HepG2 (cell line): Measurements from ENCODE around the gene FRRS1. TPM values are rescaled to one million over a fixed set of nuclear protein-coding genes. Genes with fewer than 3 reads are reported as not detected.

Source experiments
- ATAC-seq: fragments of 200-7000 bp; cut with Tn5 transposase; 3 replicates; pipeline ENCODE4 v1.9.1; 2020; ENCODE audit warnings: mild to moderate bottlenecking, moderate library complexity
- BruUV-seq: library from RNA; stranded (reverse); fragments of 400-500 nt; replicated peaks from 2 replicates; lab custom pipeline; 2021; lab: Mats Ljungman, UMichigan
- CTCF ChIA-PET: fragments of 300-600 bp; formaldehyde crosslinking; extraction: SDS; loops from one replicate; lab custom pipeline; 2021; ENCODE audit warnings: low total read pairs, inconsistent platforms, low intra/inter-chr PET ratio; lab: Yijun Ruan, JAX
- POLR2A ChIA-PET: fragments of 350-600 bp; sonication (Branson Sonifier 250); formaldehyde crosslinking; loops from one replicate; lab custom pipeline; 2020; ENCODE audit warnings: antibody characterized with exemption, inconsistent platforms; lab: Yijun Ruan, JAX
- DNase-seq: peaks from one replicate; pipeline ENCODE4 v3.0.0-alpha.2; 2015; ENCODE audit warnings: low spot score
- FAIRE-seq: peaks from 3 replicates; lab custom pipeline; 2011; peaks lifted over from hg19 to GRCh38; lab: Jason Lieb, UNC
- H2AFZ ChIP-seq: one replicate; pipeline ENCODE4 v1.6.1; 2011; ENCODE audit warnings: low read length, inconsistent platforms
- H3K27ac ChIP-seq: fragments of 300-600 bp; 3 replicates; pipeline ENCODE4 v1.8.0; 2011; ENCODE audit warnings: mixed run types, mild to moderate bottlenecking, mixed read lengths, low read length, inconsistent platforms; ENCODE audit not compliant: insufficient read depth; ENCODE audit errors: extremely low read length
- H3K27me3 ChIP-seq, 2 experiments: fragments of 200-600 bp in 1 of 2; 2 replicates in 1 of 2; 3 replicates in 1 of 2; pipeline versions ENCODE4 v1.6.0 to v1.8.0; 2011; ENCODE audit warnings: low read length in 2 of 2, mild to moderate bottlenecking in 2 of 2, moderate library complexity in 2 of 2, inconsistent platforms in 1 of 2; ENCODE audit not compliant: insufficient read depth in 2 of 2, control insufficient read depth in 1 of 2
- H3K36me3 ChIP-seq, 2 experiments: fragments of 200-600 bp in 1 of 2; replicated peaks in 1 of 2; 2 replicates in 1 of 2; 3 replicates in 1 of 2; pipeline versions ENCODE4 v1.5.1 to v1.8.0; 2011; ENCODE audit warnings: low read length in 2 of 2, inconsistent platforms in 1 of 2; ENCODE audit not compliant: insufficient read depth in 2 of 2, control insufficient read depth in 1 of 2
- H3K4me1 ChIP-seq: 2 replicates; pipeline ENCODE4 v1.5.1; 2012; ENCODE audit warnings: low read length, inconsistent platforms; ENCODE audit not compliant: insufficient read depth
- H3K4me2 ChIP-seq: 2 replicates; pipeline ENCODE4 v1.6.0; 2011; ENCODE audit warnings: low read depth, low read length, inconsistent platforms
- H3K4me3 ChIP-seq, 3 experiments: fragments of 200-600 bp in 1 of 3; sonication (generic), shearing (Covaris generic) in 1 of 3; replicated peaks in 1 of 3; 2 replicates each; pipeline ENCODE4 v1.5.1; 2011 to 2016; ENCODE audit warnings: low read length in 3 of 3, inconsistent platforms in 2 of 3, low read depth in 2 of 3, mild to moderate bottlenecking in 2 of 3, control low read depth in 1 of 3, mixed read lengths in 1 of 3; ENCODE audit not compliant: insufficient read depth in 1 of 3
- H3K79me2 ChIP-seq: one replicate; pipeline ENCODE4 v1.6.1; 2011; ENCODE audit warnings: low read length, inconsistent platforms; ENCODE audit not compliant: insufficient read depth
- H3K9ac ChIP-seq: 2 replicates; pipeline ENCODE4 v1.6.0; 2011; ENCODE audit warnings: mild to moderate bottlenecking, low read depth, low read length, inconsistent platforms; ENCODE audit not compliant: insufficient read depth
- H3K9me3 ChIP-seq: 2 replicates; pipeline ENCODE4 v1.5.1; 2012; ENCODE audit warnings: mild to moderate bottlenecking, low read length
- H4K20me1 ChIP-seq: 2 replicates; pipeline ENCODE4 v1.6.0; 2011; ENCODE audit warnings: inconsistent platforms, mild to moderate bottlenecking, low read length, moderate library complexity; ENCODE audit not compliant: insufficient read depth
- ARNT ChIP-seq: fragments of 450-650 bp; IDR thresholded peaks from 2 replicates; pipeline ENCODE4 v1.6.1; 2017
- CCDC6 ChIP-seq: sonication (generic); formaldehyde crosslinking; IDR thresholded peaks from 2 replicates; pipeline ENCODE4 v1.8.1; 2022; ENCODE audit warnings: mild to moderate bottlenecking, missing genetic modification reagents, moderate library complexity
- GTF3A ChIP-seq: sonication (generic); formaldehyde crosslinking; conservative IDR thresholded peaks from 2 replicates; pipeline ENCODE4 v1.4.0; 2020; ENCODE audit warnings: mild to moderate bottlenecking, missing genetic modification reagents
- HBP1 ChIP-seq: IDR thresholded peaks from 2 replicates; pipeline ENCODE4 v1.6.1; 2016; ENCODE audit warnings: low read depth, control low read depth
- LBX2 ChIP-seq: sonication (generic); formaldehyde crosslinking; IDR thresholded peaks from 2 replicates; pipeline ENCODE4 v1.5.0; 2020; ENCODE audit warnings: missing genetic modification reagents, mild to moderate bottlenecking, borderline replicate concordance
- MAFF ChIP-seq: IDR thresholded peaks from 2 replicates; pipeline ENCODE4 v1.6.1; 2011; ENCODE audit warnings: low read depth, low read length, improper control_type of control experiment
- SYNCRIP ChIP-seq: fragments of 200-400 bp; formaldehyde crosslinking; IDR thresholded peaks from 2 replicates; pipeline ENCODE4 v1.6.1; 2018; ENCODE audit warnings: mild to moderate bottlenecking, low read depth, low read length; ENCODE audit not compliant: insufficient read depth
- TEF ChIP-seq: sonication (generic); formaldehyde crosslinking; IDR thresholded peaks from 2 replicates; pipeline ENCODE4 v1.5.0; 2020; ENCODE audit warnings: missing genetic modification reagents
- ZBTB42 ChIP-seq: sonication (generic); formaldehyde crosslinking; IDR thresholded peaks from 2 replicates; pipeline ENCODE4 v1.5.0; 2020; ENCODE audit warnings: mild to moderate bottlenecking, missing genetic modification reagents
- ZFP37 ChIP-seq: sonication (generic); formaldehyde crosslinking; IDR thresholded peaks from 2 replicates; pipeline ENCODE4 v1.4.0; 2020; ENCODE audit warnings: missing genetic modification reagents, borderline replicate concordance
- ZNF138 ChIP-seq: sonication (generic); formaldehyde crosslinking; IDR thresholded peaks from 2 replicates; pipeline ENCODE4 v1.5.0; 2020; ENCODE audit warnings: mild to moderate bottlenecking, low read depth, missing genetic modification reagents
- ZNF703 ChIP-seq: sonication (generic); formaldehyde crosslinking; IDR thresholded peaks from 2 replicates; pipeline ENCODE4 v1.5.1; 2020; ENCODE audit warnings: missing genetic modification reagents, mild to moderate bottlenecking, moderate library complexity, borderline replicate concordance
- ZNF724P ChIP-seq: sonication (generic); formaldehyde crosslinking; IDR thresholded peaks from 2 replicates; pipeline ENCODE4 v1.8.0; 2022; ENCODE audit warnings: missing genetic modification reagents, borderline replicate concordance
- ZNF816 ChIP-seq: sonication (generic); formaldehyde crosslinking; IDR thresholded peaks from 2 replicates; pipeline ENCODE4 v1.8.0; 2022; ENCODE audit warnings: missing genetic modification reagents, mild to moderate bottlenecking, borderline replicate concordance
- WGBS: methylation state at CpG from one replicate; pipeline ENCODE4 v1.1.6; 2017; ENCODE audit warnings: low lambda C conversion rate; 5-methylcytosine and 5-hydroxymethylcytosine counted together
- in situ Hi-C: cut with HindIII; loops from 2 replicates; pipeline ENCODE4 v1.10.0; 2017; ENCODE audit warnings: low pct_unique_long_range_greater_than_20kb; ENCODE audit not compliant: extremely low pct_ligation_motif_present
- intact Hi-C: fragments of 100-400 bp; cut with micrococcal nuclease; formaldehyde crosslinking; loops from one replicate; pipeline ENCODE4 v1.10.0; 2022; ENCODE audit not compliant: unreplicated experiment
- polyA plus RNA-seq, 8 experiments: library from polyadenylated mRNA; depleted of rRNA in 3 of 8; stranded (reverse) in 7 of 8; unstranded in 1 of 8; fragments of >200 nt; fragmentation: Illumina TruSeq in 4 of 8; extraction: Trizol in 4 of 8; gene quantifications; 2 replicates each; pipeline versions ENCODE4 v1.2.1 to v1.2.3, GENCODE V29; 2011 to 2016; ENCODE audit warnings: low read depth in 4 of 8, missing spikeins in 1 of 8, mixed read lengths in 1 of 8; ENCODE audit not compliant: insufficient read depth in 1 of 8
- total RNA-seq, 5 experiments: library from RNA; depleted of rRNA; stranded (reverse); fragments of >200 nt; fragmentation: Illumina TruSeq; extraction: Trizol; gene quantifications; 2 replicates each; pipeline ENCODE4 v1.2.3, GENCODE V29; 2016; ENCODE audit warnings: low read depth in 1 of 5
- TF ChIP-seq, protein P1 (sequence below): sonication (generic); formaldehyde crosslinking; IDR thresholded peaks from 2 replicates; pipeline ENCODE4 v1.9.0; 2022; ENCODE audit warnings: missing genetic modification reagents, mild to moderate bottlenecking, borderline replicate concordance
- TF ChIP-seq, protein P2 (sequence below): IDR thresholded peaks from 2 replicates; pipeline ENCODE4 v1.6.1; 2016

The FRRS1 gene
- total and polyA plus RNA-seq, 2 of the 13 experiments (the other 11 are each of a cell fraction or from before 2014, with no cell fraction given): 22.6 to 23.4 TPM

DNA sequence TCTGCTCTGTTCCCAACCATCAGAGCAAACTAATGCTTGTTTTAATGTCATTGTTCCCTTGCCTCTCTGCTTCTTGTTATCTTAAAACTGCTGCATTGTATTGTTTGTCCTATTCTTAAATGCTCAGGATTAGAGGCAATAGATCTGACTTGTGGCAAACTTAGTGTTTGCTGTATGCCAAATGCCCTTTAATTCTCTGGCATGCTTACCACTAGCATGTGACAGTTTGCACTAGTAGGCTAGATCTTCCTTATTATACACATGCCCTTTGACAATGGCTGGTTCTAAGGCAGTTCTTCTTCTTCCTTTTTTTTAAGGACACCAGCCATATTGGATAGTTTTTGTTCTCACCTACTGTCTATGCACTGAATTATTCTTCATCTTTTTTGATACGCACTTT lies 90.4 kb downstream of the FRRS1 start:
- H3K9ac ChIP-seq: no peak overlapping the region
- intact Hi-C loops (no loop called here), in situ Hi-C loops (no loop called here)
- CTCF ChIA-PET: no interaction called here
- DNase-seq (no peak), FAIRE-seq (no peak), ATAC-seq (no peak)
- H3K27me3 ChIP-seq: no peaks in the 10 kb centered on the region
- H3K36me3 ChIP-seq: peaks cover 12 to 56% of the 10 kb centered on the region in 2 experiments
- BruUV-seq: no TSS peak
- no peak overlapping the region for H3K4me3 ChIP-seq
- WGBS: 96% methylated on average over 1 of the region's 1 CpG
- H4K20me1 ChIP-seq: no peaks in the 10 kb centered on the region
- TF ChIP-seq TEF (no peak), CCDC6 (CRISPR knock-in tag) (no peak), LBX2 (CRISPR knock-in tag) (no peak), ZNF724P (CRISPR knock-in tag) (no peak), ZNF816 (CRISPR knock-in tag) (no peak), ZBTB42 (CRISPR knock-in tag) (no peak), MAFF (no peak), GTF3A (CRISPR knock-in tag) (no peak), ZFP37 (CRISPR knock-in tag) (no peak), ZNF138 (no peak), SYNCRIP (no peak), ZNF703 (CRISPR knock-in tag) (no peak), HBP1 (no peak), ARNT (no peak)
- TF ChIP-seq, protein P1, sequence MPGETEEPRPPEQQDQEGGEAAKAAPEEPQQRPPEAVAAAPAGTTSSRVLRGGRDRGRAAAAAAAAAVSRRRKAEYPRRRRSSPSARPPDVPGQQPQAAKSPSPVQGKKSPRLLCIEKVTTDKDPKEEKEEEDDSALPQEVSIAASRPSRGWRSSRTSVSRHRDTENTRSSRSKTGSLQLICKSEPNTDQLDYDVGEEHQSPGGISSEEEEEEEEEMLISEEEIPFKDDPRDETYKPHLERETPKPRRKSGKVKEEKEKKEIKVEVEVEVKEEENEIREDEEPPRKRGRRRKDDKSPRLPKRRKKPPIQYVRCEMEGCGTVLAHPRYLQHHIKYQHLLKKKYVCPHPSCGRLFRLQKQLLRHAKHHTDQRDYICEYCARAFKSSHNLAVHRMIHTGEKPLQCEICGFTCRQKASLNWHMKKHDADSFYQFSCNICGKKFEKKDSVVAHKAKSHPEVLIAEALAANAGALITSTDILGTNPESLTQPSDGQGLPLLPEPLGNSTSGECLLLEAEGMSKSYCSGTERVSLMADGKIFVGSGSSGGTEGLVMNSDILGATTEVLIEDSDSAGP (CRISPR knock-in tag): no peak
- TF ChIP-seq, protein P2, sequence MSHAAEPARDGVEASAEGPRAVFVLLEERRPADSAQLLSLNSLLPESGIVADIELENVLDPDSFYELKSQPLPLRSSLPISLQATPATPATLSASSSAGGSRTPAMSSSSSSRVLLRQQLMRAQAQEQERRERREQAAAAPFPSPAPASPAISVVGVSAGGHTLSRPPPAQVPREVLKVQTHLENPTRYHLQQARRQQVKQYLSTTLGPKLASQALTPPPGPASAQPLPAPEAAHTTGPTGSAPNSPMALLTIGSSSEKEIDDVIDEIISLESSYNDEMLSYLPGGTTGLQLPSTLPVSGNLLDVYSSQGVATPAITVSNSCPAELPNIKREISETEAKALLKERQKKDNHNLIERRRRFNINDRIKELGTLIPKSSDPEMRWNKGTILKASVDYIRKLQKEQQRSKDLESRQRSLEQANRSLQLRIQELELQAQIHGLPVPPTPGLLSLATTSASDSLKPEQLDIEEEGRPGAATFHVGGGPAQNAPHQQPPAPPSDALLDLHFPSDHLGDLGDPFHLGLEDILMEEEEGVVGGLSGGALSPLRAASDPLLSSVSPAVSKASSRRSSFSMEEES (CRISPR knock-in tag): no peak
- H3K4me2 ChIP-seq: no peak overlapping the region
- POLR2A ChIA-PET: no interaction called here
- no peak overlapping the region for H3K27ac ChIP-seq
- H3K9me3 ChIP-seq: no peaks in the 10 kb centered on the region
- H3K4me1 ChIP-seq: 0 out of 2 replicates have a peak, but pooled peaks cover 7% of the 10 kb centered on the region
- H3K79me2 ChIP-seq: no peaks in the 10 kb centered on the region
- no peak overlapping the region for H2AFZ ChIP-seq
